ENCODE data around the gene RBX1.

Gene RBX1

DNA sequence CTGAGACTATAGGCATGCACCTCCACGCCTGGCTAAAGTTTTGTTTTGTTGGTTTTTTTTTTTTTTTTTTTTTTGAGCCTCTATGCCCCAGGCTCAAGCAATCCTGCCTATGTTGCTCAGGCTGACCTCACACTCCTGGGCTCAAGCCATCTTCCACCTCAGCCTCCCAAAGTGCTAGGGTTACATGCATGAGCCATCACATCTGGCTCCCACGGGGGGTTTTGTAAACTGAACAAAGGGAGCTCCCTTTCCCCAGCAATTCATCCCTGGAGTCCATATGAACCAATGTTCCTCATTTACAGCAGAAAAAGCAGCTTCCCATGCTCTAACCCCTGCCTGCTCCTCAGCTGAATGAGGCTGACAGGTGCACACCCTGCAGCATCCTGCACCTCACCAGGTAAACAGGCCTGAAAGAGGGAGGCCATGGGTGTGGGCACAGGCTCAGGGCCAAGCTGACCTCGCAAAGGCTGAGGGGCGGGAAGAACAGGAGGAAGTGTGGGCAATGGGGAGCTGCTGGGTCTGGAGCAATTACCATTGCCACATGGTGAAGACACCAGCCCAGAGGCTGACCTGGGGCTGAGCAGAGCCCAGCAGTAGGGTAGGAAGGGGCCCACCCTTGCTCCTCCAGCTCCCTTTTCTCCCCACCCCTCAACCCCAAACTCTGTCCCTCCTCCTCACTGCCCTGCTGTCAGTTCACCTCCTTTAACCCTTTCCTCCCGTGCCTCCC lies 58.2 kb downstream of the RBX1 start (continued):
- TF ChIP-seq ZNF274 (IDR thresholded peaks at IDR 0.05; ENCODE audit: low read length) = no peak
- no peak for TF ChIP-seq ZNF274 (tag by site-specific recombination; IDR thresholded peaks at IDR 0.05; ENCODE audit: borderline replicate concordance)
- no peak for TF ChIP-seq ELK4 (IDR thresholded peaks at IDR 0.05; ENCODE audit: borderline replicate concordance, low read depth, low read length)
- TF ChIP-seq, protein P1, sequence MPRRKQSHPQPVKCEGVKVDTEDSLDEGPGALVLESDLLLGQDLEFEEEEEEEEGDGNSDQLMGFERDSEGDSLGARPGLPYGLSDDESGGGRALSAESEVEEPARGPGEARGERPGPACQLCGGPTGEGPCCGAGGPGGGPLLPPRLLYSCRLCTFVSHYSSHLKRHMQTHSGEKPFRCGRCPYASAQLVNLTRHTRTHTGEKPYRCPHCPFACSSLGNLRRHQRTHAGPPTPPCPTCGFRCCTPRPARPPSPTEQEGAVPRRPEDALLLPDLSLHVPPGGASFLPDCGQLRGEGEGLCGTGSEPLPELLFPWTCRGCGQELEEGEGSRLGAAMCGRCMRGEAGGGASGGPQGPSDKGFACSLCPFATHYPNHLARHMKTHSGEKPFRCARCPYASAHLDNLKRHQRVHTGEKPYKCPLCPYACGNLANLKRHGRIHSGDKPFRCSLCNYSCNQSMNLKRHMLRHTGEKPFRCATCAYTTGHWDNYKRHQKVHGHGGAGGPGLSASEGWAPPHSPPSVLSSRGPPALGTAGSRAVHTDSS (tag by site-specific recombination; IDR thresholded peaks at IDR 0.05) = no peak
- TF ChIP-seq ZNF223 (tag by site-specific recombination; IDR thresholded peaks at IDR 0.05) = no peak
- TF ChIP-seq ZBTB17 (tag by site-specific recombination; IDR thresholded peaks at IDR 0.05) = no peak
- peak; percentile 27; the same call in 1 of the 2 replicates for TF ChIP-seq ZFHX2 (tag by site-specific recombination; conservative IDR thresholded peaks at IDR 0.05)
- TF ChIP-seq ZBTB48 (tag by site-specific recombination; IDR thresholded peaks at IDR 0.05) = peak; percentile 43; the same call in 1 of the 2 replicates
- TF ChIP-seq, protein P2, sequence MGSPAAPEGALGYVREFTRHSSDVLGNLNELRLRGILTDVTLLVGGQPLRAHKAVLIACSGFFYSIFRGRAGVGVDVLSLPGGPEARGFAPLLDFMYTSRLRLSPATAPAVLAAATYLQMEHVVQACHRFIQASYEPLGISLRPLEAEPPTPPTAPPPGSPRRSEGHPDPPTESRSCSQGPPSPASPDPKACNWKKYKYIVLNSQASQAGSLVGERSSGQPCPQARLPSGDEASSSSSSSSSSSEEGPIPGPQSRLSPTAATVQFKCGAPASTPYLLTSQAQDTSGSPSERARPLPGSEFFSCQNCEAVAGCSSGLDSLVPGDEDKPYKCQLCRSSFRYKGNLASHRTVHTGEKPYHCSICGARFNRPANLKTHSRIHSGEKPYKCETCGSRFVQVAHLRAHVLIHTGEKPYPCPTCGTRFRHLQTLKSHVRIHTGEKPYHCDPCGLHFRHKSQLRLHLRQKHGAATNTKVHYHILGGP (tag by site-specific recombination; IDR thresholded peaks at IDR 0.05) = no peak
- no peak for TF ChIP-seq ZFP37 (tag by site-specific recombination; IDR thresholded peaks at IDR 0.05)
- TF ChIP-seq ZNF571 (tag by site-specific recombination; IDR thresholded peaks at IDR 0.05) = no peak
- TF ChIP-seq ZNF426 (tag by site-specific recombination; IDR thresholded peaks at IDR 0.05) = no peak
- TF ChIP-seq ZNF155 (tag by site-specific recombination; IDR thresholded peaks at IDR 0.05) = no peak
- no peak for TF ChIP-seq BCL11B (tag by site-specific recombination; IDR thresholded peaks at IDR 0.05; ENCODE audit: low read depth)
- no peak for TF ChIP-seq ZNF548 (tag by site-specific recombination; IDR thresholded peaks at IDR 0.05)
- no peak for TF ChIP-seq ZXDB (tag by site-specific recombination; IDR thresholded peaks at IDR 0.05)
- TF ChIP-seq ZBTB6 (tag by site-specific recombination; IDR thresholded peaks at IDR 0.05) = no peak
- TF ChIP-seq ZNF585B (tag by site-specific recombination; IDR thresholded peaks at IDR 0.05) = no peak
- no peak for TF ChIP-seq ZFP69B (tag by site-specific recombination; IDR thresholded peaks at IDR 0.05)
- TF ChIP-seq ZNF202 (tag by site-specific recombination; IDR thresholded peaks at IDR 0.05; ENCODE audit: borderline replicate concordance) = no peak
- no peak for TF ChIP-seq REPIN1 (tag by site-specific recombination; IDR thresholded peaks at IDR 0.05; ENCODE audit: low read depth)
- TF ChIP-seq, protein P3, sequence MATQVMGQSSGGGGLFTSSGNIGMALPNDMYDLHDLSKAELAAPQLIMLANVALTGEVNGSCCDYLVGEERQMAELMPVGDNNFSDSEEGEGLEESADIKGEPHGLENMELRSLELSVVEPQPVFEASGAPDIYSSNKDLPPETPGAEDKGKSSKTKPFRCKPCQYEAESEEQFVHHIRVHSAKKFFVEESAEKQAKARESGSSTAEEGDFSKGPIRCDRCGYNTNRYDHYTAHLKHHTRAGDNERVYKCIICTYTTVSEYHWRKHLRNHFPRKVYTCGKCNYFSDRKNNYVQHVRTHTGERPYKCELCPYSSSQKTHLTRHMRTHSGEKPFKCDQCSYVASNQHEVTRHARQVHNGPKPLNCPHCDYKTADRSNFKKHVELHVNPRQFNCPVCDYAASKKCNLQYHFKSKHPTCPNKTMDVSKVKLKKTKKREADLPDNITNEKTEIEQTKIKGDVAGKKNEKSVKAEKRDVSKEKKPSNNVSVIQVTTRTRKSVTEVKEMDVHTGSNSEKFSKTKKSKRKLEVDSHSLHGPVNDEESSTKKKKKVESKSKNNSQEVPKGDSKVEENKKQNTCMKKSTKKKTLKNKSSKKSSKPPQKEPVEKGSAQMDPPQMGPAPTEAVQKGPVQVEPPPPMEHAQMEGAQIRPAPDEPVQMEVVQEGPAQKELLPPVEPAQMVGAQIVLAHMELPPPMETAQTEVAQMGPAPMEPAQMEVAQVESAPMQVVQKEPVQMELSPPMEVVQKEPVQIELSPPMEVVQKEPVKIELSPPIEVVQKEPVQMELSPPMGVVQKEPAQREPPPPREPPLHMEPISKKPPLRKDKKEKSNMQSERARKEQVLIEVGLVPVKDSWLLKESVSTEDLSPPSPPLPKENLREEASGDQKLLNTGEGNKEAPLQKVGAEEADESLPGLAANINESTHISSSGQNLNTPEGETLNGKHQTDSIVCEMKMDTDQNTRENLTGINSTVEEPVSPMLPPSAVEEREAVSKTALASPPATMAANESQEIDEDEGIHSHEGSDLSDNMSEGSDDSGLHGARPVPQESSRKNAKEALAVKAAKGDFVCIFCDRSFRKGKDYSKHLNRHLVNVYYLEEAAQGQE (tag by site-specific recombination; IDR thresholded peaks at IDR 0.05) = no peak
- TF ChIP-seq ZNF514 (tag by site-specific recombination; IDR thresholded peaks at IDR 0.05) = no peak
- TF ChIP-seq TCF7L2 (IDR thresholded peaks at IDR 0.05; ENCODE audit: borderline replicate concordance, low read depth, low read length) = no peak
- TF ChIP-seq ZNF558 (tag by site-specific recombination; IDR thresholded peaks at IDR 0.05) = no peak
- no peak for TF ChIP-seq ZBTB7A (tag by site-specific recombination; IDR thresholded peaks at IDR 0.05; ENCODE audit: low read depth)
- no peak for TF ChIP-seq ZNF169 (tag by site-specific recombination; IDR thresholded peaks at IDR 0.05)
- no peak for TF ChIP-seq ZNF530 (tag by site-specific recombination; IDR thresholded peaks at IDR 0.05; ENCODE audit: low read depth)
- peak; percentile 94 for TF ChIP-seq GLIS1 (tag by site-specific recombination; IDR thresholded peaks at IDR 0.05)
- 0 out of 2 replicates have a peak, but pooled peaks have one; percentile 19 for TF ChIP-seq KLF1 (tag by site-specific recombination; IDR thresholded peaks at IDR 0.05)
- TF ChIP-seq ZNF621 (tag by site-specific recombination; IDR thresholded peaks at IDR 0.05) = no peak
- no peak for TF ChIP-seq KLF8 (tag by site-specific recombination; IDR thresholded peaks at IDR 0.05)

Data from HEK293 (cell line).